GM12878 (cell line): ENCODE data around the gene EDC4. TPM values are rescaled to one million over a fixed set of nuclear protein-coding genes. Genes with fewer than 3 reads are reported as not detected.

Experiments used
- ATAC-seq: fragments of 200-7000 bp; cut with Tn5 transposase; 3 replicates; pipeline ENCODE4 v1.9.1; 2020; ENCODE audit warnings: mild to moderate bottlenecking, moderate library complexity
- BruUV-seq: library from RNA; stranded (reverse); fragments of 400-500 nt; replicated peaks from 2 replicates; lab custom pipeline; 2021; lab: Mats Ljungman, UMichigan
- CTCF ChIA-PET: fragments of 300-600 bp; sonication (Branson Sonifier 250); formaldehyde crosslinking; extraction: SDS; loops from one replicate; lab custom pipeline; 2021; ENCODE audit warnings: inconsistent platforms; lab: Yijun Ruan, JAX
- POLR2A ChIA-PET: fragments of 350-600 bp; formaldehyde crosslinking; extraction: SDS; loops from one replicate; lab custom pipeline; 2021; ENCODE audit warnings: inconsistent platforms; lab: Charles Lee
- RAD21 ChIA-PET: fragments of 300-600 bp; sonication (Branson Sonifier 250); formaldehyde crosslinking; loops from one replicate; lab custom pipeline; 2023; ENCODE audit warnings: antibody characterized with exemption; ENCODE audit not compliant: unreplicated experiment; lab: Charles Lee
- SMC1A ChIA-PET: fragments of 300-600 bp; sonication (Branson Sonifier 250); formaldehyde crosslinking; loops from one replicate; lab custom pipeline; 2023; ENCODE audit not compliant: unreplicated experiment, uncharacterized antibody; lab: Charles Lee
- DNase-seq: peaks from one replicate; pipeline ENCODE4 v3.0.0-alpha.2; 2011; ENCODE audit warnings: low read depth, low spot score
- FAIRE-seq: peaks from 3 replicates; lab custom pipeline; 2011; peaks lifted over from hg19 to GRCh38; lab: Jason Lieb, UNC
- H2AFZ ChIP-seq: 2 replicates; pipeline ENCODE4 v1.6.0; 2011; ENCODE audit warnings: low read depth, low read length, control low read depth; ENCODE audit not compliant: control insufficient read depth
- H3K27ac ChIP-seq: 2 replicates; pipeline ENCODE4 v1.5.1; 2011; ENCODE audit warnings: control low read depth; ENCODE audit not compliant: control insufficient read depth, insufficient read depth
- H3K27me3 ChIP-seq, 2 experiments: replicated peaks in 1 of 2; 2 replicates each; pipeline versions ENCODE4 v1.6.0 to v1.6.1; 2011; ENCODE audit warnings: low read length in 1 of 2; ENCODE audit not compliant: control insufficient read depth in 2 of 2, insufficient read depth in 2 of 2
- H3K36me3 ChIP-seq, 2 experiments: 2 replicates each; pipeline ENCODE4 v1.5.1; 2011; ENCODE audit warnings: low read length in 1 of 2; ENCODE audit not compliant: control insufficient read depth in 2 of 2, insufficient read depth in 2 of 2
- H3K4me1 ChIP-seq: 2 replicates; pipeline ENCODE4 v1.6.1; 2011; ENCODE audit warnings: mild to moderate bottlenecking, low read length, moderate library complexity, mixed read lengths; ENCODE audit not compliant: control insufficient read depth, insufficient read depth
- H3K4me2 ChIP-seq: 2 replicates; pipeline ENCODE4 v1.6.0; 2011; ENCODE audit warnings: control low read depth; ENCODE audit not compliant: control insufficient read depth, insufficient read depth
- H3K4me3 ChIP-seq: fragments of 200-600 bp; sonication (generic); 2 replicates; pipeline ENCODE4 v1.5.1; 2016
- H3K79me2 ChIP-seq: 2 replicates; pipeline ENCODE4 v1.6.0; 2011; ENCODE audit warnings: low read length; ENCODE audit not compliant: control insufficient read depth, insufficient read depth
- H3K9ac ChIP-seq: 2 replicates; pipeline ENCODE4 v1.8.0; 2011; ENCODE audit warnings: low read length, control low read depth, mixed read lengths; ENCODE audit not compliant: control insufficient read depth, insufficient read depth
- H3K9me3 ChIP-seq: replicated peaks from 3 replicates; pipeline ENCODE4 v1.5.1; 2011; ENCODE audit warnings: mild to moderate bottlenecking, low read length; ENCODE audit not compliant: control insufficient read depth, insufficient read depth
- H4K20me1 ChIP-seq: 2 replicates; pipeline ENCODE4 v1.6.0; 2011; ENCODE audit not compliant: control insufficient read depth, insufficient read depth
- CBFB ChIP-seq: IDR thresholded peaks from 2 replicates; pipeline ENCODE4 v1.6.1; 2016; ENCODE audit warnings: antibody characterized with exemption, low read depth
- CHD2 ChIP-seq: IDR thresholded peaks from 2 replicates; pipeline ENCODE4 v1.6.1; 2011; ENCODE audit warnings: low read depth, low read length, improper control_type of control experiment, borderline replicate concordance
- ESRRA ChIP-seq: IDR thresholded peaks from 2 replicates; pipeline ENCODE4 v1.6.1; 2012; ENCODE audit warnings: mild to moderate bottlenecking, low read length, improper control_type of control experiment
- FOXM1 ChIP-seq: IDR thresholded peaks from 2 replicates; pipeline ENCODE4 v1.6.1; 2012; ENCODE audit warnings: low read depth, mild to moderate bottlenecking, inconsistent platforms, low read length, moderate library complexity
- HCFC1 ChIP-seq: fragments of 150-350 bp; IDR thresholded peaks from 2 replicates; pipeline ENCODE4 v1.6.1; 2014; ENCODE audit warnings: low read length
- MYB ChIP-seq: fragments of 150-350 bp; IDR thresholded peaks from 2 replicates; pipeline ENCODE4 v1.6.1; 2014; ENCODE audit warnings: mild to moderate bottlenecking, low read depth, low read length, borderline replicate concordance
- MYC ChIP-seq: IDR thresholded peaks from 2 replicates; pipeline ENCODE4 v1.6.1; 2011; ENCODE audit warnings: mild to moderate bottlenecking, low read length, moderate library complexity, inconsistent platforms; ENCODE audit not compliant: insufficient read depth, insufficient replicate concordance, insufficient read length, severe bottlenecking
- NR2C1 ChIP-seq: fragments of 450-650 bp; IDR thresholded peaks from 2 replicates; pipeline ENCODE4 v1.6.1; 2017; ENCODE audit warnings: antibody characterized with exemption, mild to moderate bottlenecking, moderate library complexity
- NR2F1 ChIP-seq: fragments of 450-650 bp; conservative IDR thresholded peaks from 2 replicates; pipeline ENCODE4 v1.6.1; 2017; ENCODE audit warnings: mild to moderate bottlenecking
- PML ChIP-seq: IDR thresholded peaks from 2 replicates; pipeline ENCODE4 v1.6.1; 2012; ENCODE audit warnings: low read length, inconsistent platforms
- POLR2A ChIP-seq: IDR thresholded peaks from 2 replicates; pipeline ENCODE4 v1.6.1; 2011; ENCODE audit warnings: low read depth, mild to moderate bottlenecking, low read length
- POU2F2 ChIP-seq: IDR thresholded peaks from 3 replicates; pipeline ENCODE4 v1.6.1; 2011; ENCODE audit warnings: low read depth, mild to moderate bottlenecking, low read length, borderline replicate concordance
- RCOR1 ChIP-seq: conservative IDR thresholded peaks from 2 replicates; pipeline ENCODE4 v1.6.1; 2012; ENCODE audit warnings: low read depth, low read length, improper control_type of control experiment
- RFX5 ChIP-seq: IDR thresholded peaks from 2 replicates; pipeline ENCODE4 v1.6.1; 2011; ENCODE audit warnings: low read depth, low read length, improper control_type of control experiment
- STAT1 ChIP-seq: fragments of 450-650 bp; conservative IDR thresholded peaks from 2 replicates; pipeline ENCODE4 v1.6.1; 2014; ENCODE audit warnings: antibody characterized with exemption, mild to moderate bottlenecking
- TCF7 ChIP-seq: IDR thresholded peaks from 2 replicates; pipeline ENCODE4 v1.6.1; 2014; ENCODE audit warnings: antibody characterized with exemption, borderline replicate concordance
- ZNF217 ChIP-seq: fragments of 450-650 bp; IDR thresholded peaks from 2 replicates; pipeline ENCODE4 v1.6.1; 2017; ENCODE audit warnings: antibody characterized with exemption, mild to moderate bottlenecking
- WGBS: methylation state at CpG from one replicate; pipeline ENCODE4 v1.1.6; 2016; ENCODE audit warnings: low lambda C conversion rate; ENCODE audit not compliant: insufficient replicate concordance, insufficient coverage; ENCODE audit errors: missing lambda C conversion rate; 5-methylcytosine and 5-hydroxymethylcytosine counted together
- in situ Hi-C: fragments of 300-500 bp; cut with MboI; formaldehyde crosslinking; loops from 9 replicates; pipeline ENCODE4 v1.14.3; 2018; ENCODE audit warnings: mixed read lengths
- intact Hi-C: fragments of 100-400 bp; cut with micrococcal nuclease; formaldehyde crosslinking; loops from one replicate; pipeline ENCODE4 v1.14.2; 2022; ENCODE audit not compliant: unreplicated experiment
- polyA plus RNA-seq, 11 experiments: library from polyadenylated mRNA; depleted of rRNA in 4 of 11; unstranded in 6 of 11; stranded (reverse) in 5 of 11; fragments of >200 nt; fragmentation: Nextera tagmentation in 4 of 11; fragmentation: Illumina TruSeq in 1 of 11; extraction: Ambion mirVana in 4 of 11; extraction: Trizol in 1 of 11; gene quantifications; 1 replicate in 1 of 11; 2 replicates in 10 of 11; pipeline versions ENCODE4 v1.2.1 to v1.2.3, GENCODE V29; 2011 to 2016; ENCODE audit warnings: inconsistent platforms in 2 of 11, missing spikeins in 2 of 11, low read depth in 1 of 11
- total RNA-seq, 4 experiments: library from RNA; depleted of rRNA in 3 of 4; stranded (reverse); fragments of >200 nt in 3 of 4; fragmentation: Illumina TruSeq in 1 of 4; extraction: Trizol in 1 of 4; gene quantifications; 2 replicates each; pipeline versions ENCODE4 v1.2.1 to v1.2.3, GENCODE V29; 2013 to 2021
- TF ChIP-seq, protein P1 (sequence below): IDR thresholded peaks from 2 replicates; pipeline ENCODE4 v1.6.1; 2012; ENCODE audit warnings: low read depth, low read length, improper control_type of control experiment
- TF ChIP-seq, protein P2 (sequence below): fragments of 450-650 bp; formaldehyde crosslinking; IDR thresholded peaks from 2 replicates; pipeline ENCODE4 v1.4.0; 2022; ENCODE audit warnings: mild to moderate bottlenecking, moderate library complexity

Gene EDC4
- total and polyA plus RNA-seq, 10 of the 15 experiments (the other 5 are each of a cell fraction or from before 2014, with no cell fraction given): 1.2 to 86.0 (median 53.4) TPM

DNA sequence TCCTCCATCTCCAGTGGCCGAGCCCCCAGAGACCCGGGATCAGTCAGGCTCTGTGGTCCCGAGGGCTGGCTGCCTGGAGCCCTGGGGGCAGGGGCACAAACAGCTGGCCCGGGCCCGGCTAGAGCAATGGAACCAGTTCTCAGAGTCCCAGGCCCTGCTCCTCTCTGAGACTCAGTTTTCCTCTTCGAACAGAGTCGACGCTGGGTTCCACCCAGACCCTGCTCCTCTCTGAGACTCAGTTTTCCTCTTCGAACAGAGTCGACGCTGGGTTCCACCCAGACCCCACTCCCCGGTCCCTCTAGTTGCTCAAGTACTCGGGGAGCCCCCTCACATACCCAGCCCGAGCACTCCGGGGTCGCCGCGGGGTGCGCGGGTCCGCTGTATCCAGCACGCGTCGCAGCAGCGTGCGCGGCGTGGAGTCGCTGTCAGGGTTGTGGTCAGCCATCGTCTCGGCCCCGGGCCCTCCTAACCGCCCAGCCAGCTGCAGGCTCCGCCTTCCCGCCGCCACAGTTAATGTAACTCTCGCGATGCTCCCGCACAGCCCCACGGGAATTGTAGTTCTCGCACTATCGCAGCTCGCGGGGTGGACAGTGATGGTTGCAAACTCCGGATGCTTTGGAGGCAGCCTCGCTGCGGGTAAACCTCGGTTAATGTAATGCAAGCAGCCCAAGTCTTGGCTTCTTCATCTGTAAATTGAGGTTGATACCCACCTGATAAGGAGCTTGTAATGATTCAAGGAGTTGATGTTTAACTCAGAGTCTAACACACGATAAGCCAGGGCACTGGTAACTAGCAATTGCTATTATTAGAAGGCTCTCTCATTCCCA is 39.2 kb upstream of the EDC4 start:
- Histone ChIP-seq H2AFZ (peak overlapping the region; percentile 99), H3K79me2 (peaks cover 13% of the 10 kb centered on the region), H3K4me1 (peaks cover 7% of the 10 kb centered on the region), H4K20me1 (no peaks in the 10 kb centered on the region), H3K4me3 (peak overlapping the region; percentile 91), H3K36me3 (peaks cover 2 to 5% of the 10 kb centered on the region in 2 experiments; a peak in 3 of 4 replicates), H3K27me3 (no peaks in the 10 kb centered on the region), H3K27ac (peak overlapping the region; percentile 54), H3K9me3 (no peaks in the 10 kb centered on the region), H3K9ac (peak overlapping the region; percentile 87), H3K4me2 (peak overlapping the region; percentile 90)
- ATAC-seq (peak; percentile 100), DNase-seq (peak; percentile 83), FAIRE-seq (peak; percentile 85)
- under 1% methylated on average over 47 of the region's 49 CpGs for WGBS
- in situ Hi-C loops (no loop called here), intact Hi-C loops (no loop called here)
- ChIA-PET SMC1A (interaction anchor here (0.9 to 1.9 kb wide), 7 partner anchors 10 to 312 kb away, joined by 3 to 10 read pairs (median 3); partner anchors contain the start of gene NUTF2), POLR2A (interaction anchor here (0.6 to 2.0 kb wide), 7 partner anchors 12 to 115 kb away, joined by 3 to 29 read pairs (median 3); partner anchors contain the start of genes NUTF2 and PSMB10), CTCF (interaction anchor here (1.1 to 2.2 kb wide), 11 partner anchors 8 to 312 kb away, joined by 3 to 31 read pairs (median 4); partner anchors contain the start of genes NUTF2, RANBP10 and TSNAXIP1), RAD21 (interaction anchor here (0.7 to 1.4 kb wide), 7 partner anchors 11 to 161 kb away, joined by 3 to 9 read pairs (median 4); partner anchors contain the start of genes GFOD2, PSMB10, RANBP10 and TSNAXIP1)
- BruUV-seq: TSS peak; percentile 77
- TF ChIP-seq RCOR1 (peak; percentile 97; the same call in 1 of the 2 replicates), RFX5 (no peak), POU2F2 (peak; percentile 95; the same call in 2 of the 3 replicates), FOXM1 (no peak), HCFC1 (peak; percentile 99), MYC (peak; percentile 41), TCF7 (no peak), NR2C1 (no peak), STAT1 (no peak), MYB (peak; percentile 58; the same call in 1 of the 2 replicates), POLR2A (peak; percentile 97), CBFB (peak; percentile 96), NR2F1 (0 out of 2 replicates have a peak, but pooled peaks have one; percentile 15), CHD2 (peak; percentile 100), PML (no peak), ESRRA (no peak), ZNF217 (no peak)
- TF ChIP-seq, protein P1, sequence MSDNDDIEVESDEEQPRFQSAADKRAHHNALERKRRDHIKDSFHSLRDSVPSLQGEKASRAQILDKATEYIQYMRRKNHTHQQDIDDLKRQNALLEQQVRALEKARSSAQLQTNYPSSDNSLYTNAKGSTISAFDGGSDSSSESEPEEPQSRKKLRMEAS: peak; percentile 85
- TF ChIP-seq, protein P2, sequence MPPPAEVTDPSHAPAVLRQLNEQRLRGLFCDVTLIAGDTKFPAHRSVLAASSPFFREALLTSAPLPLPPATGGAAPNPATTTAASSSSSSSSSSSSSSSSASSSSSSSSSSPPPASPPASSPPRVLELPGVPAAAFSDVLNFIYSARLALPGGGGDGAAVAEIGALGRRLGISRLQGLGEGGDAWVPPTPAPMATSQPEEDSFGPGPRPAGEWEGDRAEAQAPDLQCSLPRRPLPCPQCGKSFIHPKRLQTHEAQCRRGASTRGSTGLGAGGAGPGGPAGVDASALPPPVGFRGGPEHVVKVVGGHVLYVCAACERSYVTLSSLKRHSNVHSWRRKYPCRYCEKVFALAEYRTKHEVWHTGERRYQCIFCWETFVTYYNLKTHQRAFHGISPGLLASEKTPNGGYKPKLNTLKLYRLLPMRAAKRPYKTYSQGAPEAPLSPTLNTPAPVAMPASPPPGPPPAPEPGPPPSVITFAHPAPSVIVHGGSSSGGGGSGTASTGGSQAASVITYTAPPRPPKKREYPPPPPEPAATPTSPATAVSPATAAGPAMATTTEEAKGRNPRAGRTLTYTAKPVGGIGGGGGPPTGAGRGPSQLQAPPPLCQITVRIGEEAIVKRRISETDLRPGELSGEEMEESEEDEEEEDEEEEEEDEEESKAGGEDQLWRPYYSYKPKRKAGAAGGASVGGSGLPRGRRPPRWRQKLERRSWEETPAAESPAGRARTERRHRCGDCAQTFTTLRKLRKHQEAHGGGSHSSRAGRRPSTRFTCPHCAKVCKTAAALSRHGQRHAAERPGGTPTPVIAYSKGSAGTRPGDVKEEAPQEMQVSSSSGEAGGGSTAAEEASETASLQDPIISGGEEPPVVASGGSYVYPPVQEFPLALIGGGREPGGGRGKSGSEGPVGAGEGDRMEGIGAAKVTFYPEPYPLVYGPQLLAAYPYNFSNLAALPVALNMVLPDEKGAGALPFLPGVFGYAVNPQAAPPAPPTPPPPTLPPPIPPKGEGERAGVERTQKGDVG (CRISPR knock-in tag): no peak
